Prostate gland (tissue), 2 donors: ENCODE measurements around the gene PODXL2. TPM values are rescaled to one million over a fixed set of nuclear protein-coding genes. Genes with fewer than 3 reads are reported as not detected.

Source experiments
- DNase-seq: peaks from one replicate; pipeline ENCODE4 v3.0.0-alpha.2; 2019; ENCODE audit warnings: low spot score
- H3K27ac ChIP-seq, 2 donors: fragments of 200-600 bp; sonication (generic); 2 replicates each; pipeline ENCODE4 v1.5.1; 2017 to 2019
- H3K27me3 ChIP-seq: fragments of 200-600 bp; sonication (generic); replicated peaks from 2 replicates; pipeline ENCODE4 v1.5.1; 2019; ENCODE audit not compliant: insufficient read depth
- H3K36me3 ChIP-seq, 2 donors: fragments of 200-600 bp; sonication (generic); 1 replicate in 1 of 2; 2 replicates in 1 of 2; pipeline versions ENCODE4 v1.5.1 to v1.8.1; 2017 to 2019
- H3K4me1 ChIP-seq: fragments of 200-600 bp; sonication (generic); replicated peaks from 2 replicates; pipeline ENCODE4 v1.5.1; 2019
- H3K4me3 ChIP-seq, 2 donors: fragments of 200-600 bp; sonication (generic); 2 replicates each; pipeline ENCODE4 v1.5.1; 2017 to 2019
- H3K9me3 ChIP-seq: fragments of 200-600 bp; sonication (generic); 2 replicates; pipeline ENCODE4 v1.5.1; 2017
- POLR2A ChIP-seq: fragments of 450-650 bp; IDR thresholded peaks from one replicate; pipeline ENCODE4 v1.6.1; 2016; ENCODE audit warnings: antibody characterized with exemption, mild to moderate bottlenecking
- POLR2AphosphoS5 ChIP-seq: sonication (generic); formaldehyde crosslinking; IDR thresholded peaks from one replicate; pipeline ENCODE4 v1.6.1; 2017; ENCODE audit warnings: antibody characterized with exemption
- WGBS: methylation state at CpG from one replicate; pipeline ENCODE4 v1.1.5; 2018; 5-methylcytosine and 5-hydroxymethylcytosine counted together
- intact Hi-C: fragments of 100-400 bp; cut with DNase I; formaldehyde crosslinking; loops from one replicate; pipeline ENCODE4 v1.14.2; 2022
- total RNA-seq, 2 donors: library from RNA; depleted of rRNA; stranded (reverse); fragments of >200 nt; gene quantifications; one replicate each; pipeline ENCODE4 v1.1.0, GENCODE V29; 2016
- TF ChIP-seq, protein P1 (sequence below), 4 experiments: fragments of 200-600 bp in 2 of 4; fragments of 450-650 bp in 2 of 4; sonication (generic) in 2 of 4; IDR thresholded peaks; 1 replicate in 3 of 4; 2 replicates in 1 of 4; pipeline ENCODE4 v1.5.1; 2016 to 2019; ENCODE audit warnings: antibody characterized with exemption in 4 of 4, mild to moderate bottlenecking in 2 of 4, moderate library complexity in 2 of 4

PODXL2 gene
- total RNA-seq, 2 donors from 2014 or later = 63.9 to 73.7 TPM

DNA sequence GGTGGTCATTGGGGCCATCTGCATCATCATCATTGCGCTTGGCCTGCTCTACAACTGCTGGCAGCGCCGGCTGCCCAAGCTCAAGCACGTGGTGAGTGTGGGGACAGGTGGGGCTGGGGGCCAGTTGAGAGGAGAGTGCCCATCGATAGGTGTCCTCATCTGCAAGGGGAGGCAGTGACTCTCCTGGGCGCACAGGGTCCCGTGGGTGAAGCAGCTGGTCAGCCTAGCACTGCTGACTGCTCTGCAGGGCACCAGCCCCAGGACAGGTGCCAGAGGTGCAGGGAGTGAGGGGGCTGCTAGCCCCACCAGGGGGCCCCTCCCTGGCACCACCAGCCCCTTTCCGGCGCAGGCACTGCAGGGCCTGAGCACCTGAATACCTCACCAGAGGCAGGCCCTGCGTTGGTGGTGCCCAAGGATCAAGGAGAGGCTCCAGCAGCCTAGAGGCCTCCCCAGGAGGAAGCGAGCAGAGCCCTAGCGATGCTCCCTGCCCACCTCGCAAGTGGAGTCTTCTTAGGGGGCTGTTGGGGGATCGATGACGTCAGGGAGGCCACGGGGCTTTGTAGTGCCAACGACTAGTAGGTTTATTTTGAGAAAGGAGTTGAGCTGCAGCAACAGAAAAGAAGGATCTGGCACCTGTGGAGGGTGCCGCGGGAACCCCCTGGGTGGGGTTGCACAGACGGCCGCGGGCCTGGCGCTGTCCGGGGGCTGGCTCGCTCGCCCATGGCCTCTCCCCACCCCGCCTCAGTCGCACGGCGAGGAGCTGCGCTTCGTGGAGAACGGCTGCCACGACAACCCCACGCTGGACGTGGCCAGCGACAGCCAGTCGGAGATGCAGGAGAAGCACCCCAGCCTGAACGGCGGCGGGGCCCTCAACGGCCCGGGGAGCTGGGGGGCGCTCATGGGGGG lies 42.8 kb downstream of the PODXL2 start:
- Histone ChIP-seq H3K4me3 (peak overlapping the region; percentile 72 to 86), H3K36me3 (peaks cover 0 to 7% of the 10 kb centered on the region in 2 donors), H3K4me1 (no peaks in the 10 kb centered on the region), H3K9me3 (no peaks in the 10 kb centered on the region), H3K27ac (peak overlapping the region; percentile 83 to 85), H3K27me3 (no peaks in the 10 kb centered on the region)
- no peak for DNase-seq
- intact Hi-C loops = loop anchor here (10.0 kb wide), 1 partner anchor 383 kb away; the partner anchor contains the start of gene SEC61A1
- 24% methylated on average over 38 of the region's 44 CpGs for WGBS
- TF ChIP-seq, protein P1, sequence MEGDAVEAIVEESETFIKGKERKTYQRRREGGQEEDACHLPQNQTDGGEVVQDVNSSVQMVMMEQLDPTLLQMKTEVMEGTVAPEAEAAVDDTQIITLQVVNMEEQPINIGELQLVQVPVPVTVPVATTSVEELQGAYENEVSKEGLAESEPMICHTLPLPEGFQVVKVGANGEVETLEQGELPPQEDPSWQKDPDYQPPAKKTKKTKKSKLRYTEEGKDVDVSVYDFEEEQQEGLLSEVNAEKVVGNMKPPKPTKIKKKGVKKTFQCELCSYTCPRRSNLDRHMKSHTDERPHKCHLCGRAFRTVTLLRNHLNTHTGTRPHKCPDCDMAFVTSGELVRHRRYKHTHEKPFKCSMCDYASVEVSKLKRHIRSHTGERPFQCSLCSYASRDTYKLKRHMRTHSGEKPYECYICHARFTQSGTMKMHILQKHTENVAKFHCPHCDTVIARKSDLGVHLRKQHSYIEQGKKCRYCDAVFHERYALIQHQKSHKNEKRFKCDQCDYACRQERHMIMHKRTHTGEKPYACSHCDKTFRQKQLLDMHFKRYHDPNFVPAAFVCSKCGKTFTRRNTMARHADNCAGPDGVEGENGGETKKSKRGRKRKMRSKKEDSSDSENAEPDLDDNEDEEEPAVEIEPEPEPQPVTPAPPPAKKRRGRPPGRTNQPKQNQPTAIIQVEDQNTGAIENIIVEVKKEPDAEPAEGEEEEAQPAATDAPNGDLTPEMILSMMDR (IDR thresholded peaks at IDR 0.05) = no peak
- TF ChIP-seq POLR2A = no peak
- TF ChIP-seq POLR2AphosphoS5 = no peak

- peak; percentile 82 for DNase-seq
- Histone ChIP-seq H3K27ac (peak within 1 kb of the TSS; percentile 83 to 85), H3K27me3 (no peaks in the 10 kb centered on the region), H3K4me3 (peak within 1 kb of the TSS; percentile 72 to 86), H3K36me3 (peaks cover 0 to 8% of the 10 kb centered on the region in 2 donors), H3K9me3 (no peaks in the 10 kb centered on the region), H3K4me1 (no peaks in the 10 kb centered on the region)
- intact Hi-C loops = loop anchor here (10.0 kb wide), 1 partner anchor 382 kb away; the partner anchor contains the start of gene SEC61A1
- TF ChIP-seq POLR2AphosphoS5 = peak; percentile 60
- TF ChIP-seq, protein P1 (IDR thresholded peaks at IDR 0.05) = no peak
- peak; percentile 74 for TF ChIP-seq POLR2A
- under 1% methylated on average over 47 of the region's 102 CpGs for WGBS
Observed at GRCh38 chr3:127672429-127673190, 43.6 kb downstream of the PODXL2 start, which contains the start of gene ABTB1. ABTB1 (plus strand) TSS chr3:127672952; CDS start chr3:127673026, 74 bp downstream.

GRCh38 chr3:127673191-127674100 lies 44.5 kb downstream of the PODXL2 start:
- H3K4me1 ChIP-seq = no peaks in the 10 kb centered on the region
- no peaks in the 10 kb centered on the region for H3K27me3 ChIP-seq
- peak overlapping the region; percentile 82 to 85 for H3K27ac ChIP-seq
- peaks cover 0 to 8% of the 10 kb centered on the region in 2 donors for H3K36me3 ChIP-seq
- TF ChIP-seq POLR2AphosphoS5 (no peak), POLR2A (no peak)
- TF ChIP-seq, protein P1 (IDR thresholded peaks at IDR 0.05) = no peak
- WGBS = 16% methylated on average over 42 of the region's 51 CpGs
- no peaks in the 10 kb centered on the region for H3K9me3 ChIP-seq
- no peak for DNase-seq
- intact Hi-C loops = loop anchor here (10.0 kb wide), 1 partner anchor 381 kb away; the partner anchor contains the start of gene SEC61A1
- H3K4me3 ChIP-seq = peak overlapping the region; percentile 72 to 86

- Histone ChIP-seq H3K36me3 (peaks cover 0 to 8% of the 10 kb centered on the region in 2 donors), H3K27ac (no peak overlapping the region), H3K9me3 (no peaks in the 10 kb centered on the region), H3K27me3 (no peaks in the 10 kb centered on the region), H3K4me1 (no peaks in the 10 kb centered on the region), H3K4me3 (peak overlapping the region; percentile 72 to 86)
- no peak for DNase-seq
- WGBS = 77% methylated on average over 17 of the region's 17 CpGs
- intact Hi-C loops = loop anchor here (10.0 kb wide), 1 partner anchor 381 kb away; the partner anchor contains the start of gene SEC61A1
- TF ChIP-seq, protein P1 (IDR thresholded peaks at IDR 0.05) = no peak
- no peak for TF ChIP-seq POLR2A
- no peak for TF ChIP-seq POLR2AphosphoS5
Observed at GRCh38 chr3:127674101-127674721, 45.2 kb downstream of the PODXL2 start.
